K562 (cell line): ENCODE measurements around the gene RARRES2. TPM values are rescaled to one million over a fixed set of nuclear protein-coding genes. Genes with fewer than 3 reads are reported as not detected.

Experiments used
- CHD7 ChIP-seq: fragments of 200-600 bp; sonication (generic); IDR thresholded peaks from one replicate; pipeline ENCODE4 v1.6.1; 2012; ENCODE audit warnings: mild to moderate bottlenecking, low read depth, low read length, inconsistent platforms
- RBM14 ChIP-seq: fragments of 200-400 bp; formaldehyde crosslinking; IDR thresholded peaks from 2 replicates; pipeline ENCODE4 v1.6.1; 2018; ENCODE audit warnings: low read depth, mild to moderate bottlenecking, low read length, moderate library complexity, borderline replicate concordance; ENCODE audit not compliant: insufficient read depth
- SIX5 ChIP-seq, 2 experiments: IDR thresholded peaks; 2 replicates each; pipeline ENCODE4 v1.6.1; 2011; ENCODE audit warnings: low read length in 2 of 2, borderline replicate concordance in 1 of 2, low read depth in 1 of 2, mild to moderate bottlenecking in 1 of 2, moderate library complexity in 1 of 2; ENCODE audit not compliant: insufficient read depth in 1 of 2
- TCF3 ChIP-seq: sonication (generic); formaldehyde crosslinking; IDR thresholded peaks from 2 replicates; pipeline ENCODE4 v1.4.0; 2020; ENCODE audit warnings: mild to moderate bottlenecking, missing genetic modification reagents
- TFAM ChIP-seq: fragments of 250-450 bp; sonication (Bioruptor Pico); conservative IDR thresholded peaks from 2 replicates; pipeline ENCODE4 v1.5.0; 2021; ENCODE audit warnings: mild to moderate bottlenecking, moderate library complexity
- ZFX ChIP-seq: sonication (generic); formaldehyde crosslinking; IDR thresholded peaks from 2 replicates; pipeline ENCODE4 v1.8.0; 2022; ENCODE audit warnings: mild to moderate bottlenecking, missing genetic modification reagents, moderate library complexity
- ZNF354B ChIP-seq: fragments of 250-450 bp; sonication (Bioruptor Pico); IDR thresholded peaks from 2 replicates; pipeline ENCODE4 v1.4.0; 2020
- polyA plus RNA-seq, 8 experiments: library from polyadenylated mRNA; depleted of rRNA in 4 of 8; stranded (reverse) in 5 of 8; unstranded in 3 of 8; fragments of >200 nt; fragmentation: Nextera tagmentation in 2 of 8; fragmentation: Illumina TruSeq in 1 of 8; extraction: Ambion mirVana in 2 of 8; extraction: Trizol in 1 of 8; gene quantifications; 2 replicates each; pipeline versions ENCODE4 v1.2.1 to v1.2.3, GENCODE V29; 2011 to 2014; ENCODE audit warnings: inconsistent platforms in 1 of 8, missing spikeins in 1 of 8
- total RNA-seq, 7 experiments: library from RNA; depleted of rRNA in 6 of 7; stranded (reverse); fragments of >200 nt in 6 of 7; fragmentation: Illumina TruSeq in 2 of 7; extraction: Trizol in 2 of 7; gene quantifications; 2 replicates each; pipeline versions ENCODE4 v1.2.1 to v1.2.3, GENCODE V29; 2011 to 2021; ENCODE audit warnings: low replicate concordance in 1 of 7
- TF ChIP-seq, protein P1 (sequence below): fragments of 250-450 bp; sonication (Bioruptor Pico); IDR thresholded peaks from 2 replicates; pipeline ENCODE4 v1.5.0; 2020; ENCODE audit warnings: mild to moderate bottlenecking
- TF ChIP-seq, protein P2 (sequence below): fragments of 450-650 bp; IDR thresholded peaks from 2 replicates; pipeline ENCODE4 v1.7.1; 2018; ENCODE audit warnings: mild to moderate bottlenecking, low read depth; ENCODE audit not compliant: partially characterized antibody
- TF ChIP-seq, protein P3 (sequence below): sonication (generic); formaldehyde crosslinking; IDR thresholded peaks from 2 replicates; pipeline ENCODE4 v1.8.0; 2022; ENCODE audit warnings: mild to moderate bottlenecking, low read depth, missing genetic modification reagents

RARRES2 gene
- total and polyA plus RNA-seq, 9 of the 15 experiments (the other 6 are each of a cell fraction or from before 2014, with no cell fraction given): 0.11 to 1.7 (median 0.23) TPM; not detected in 6

DNA sequence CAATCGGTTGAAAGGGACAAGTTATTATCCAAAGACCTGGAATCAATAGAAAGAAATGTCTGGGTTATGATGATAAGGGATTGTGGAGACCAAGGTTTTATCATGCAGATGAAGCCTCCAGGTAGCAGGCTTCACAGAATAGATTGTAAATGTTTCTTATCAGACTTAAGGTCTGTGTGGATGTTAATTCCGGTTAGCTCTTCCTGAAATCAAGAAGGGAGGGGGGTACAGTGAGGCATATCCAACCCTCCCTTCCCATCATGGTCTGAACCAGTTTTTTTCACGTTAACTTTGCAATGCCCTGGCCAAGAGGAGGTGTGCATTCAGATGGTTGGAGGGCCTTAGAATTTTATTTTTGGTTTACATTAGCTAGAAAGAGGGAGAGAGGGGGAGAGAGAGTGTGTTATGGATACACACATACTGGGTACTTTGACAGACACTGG is 28.0 kb downstream of the RARRES2 start (continued):
- TF ChIP-seq CHD7: no peak
- TF ChIP-seq, protein P1, sequence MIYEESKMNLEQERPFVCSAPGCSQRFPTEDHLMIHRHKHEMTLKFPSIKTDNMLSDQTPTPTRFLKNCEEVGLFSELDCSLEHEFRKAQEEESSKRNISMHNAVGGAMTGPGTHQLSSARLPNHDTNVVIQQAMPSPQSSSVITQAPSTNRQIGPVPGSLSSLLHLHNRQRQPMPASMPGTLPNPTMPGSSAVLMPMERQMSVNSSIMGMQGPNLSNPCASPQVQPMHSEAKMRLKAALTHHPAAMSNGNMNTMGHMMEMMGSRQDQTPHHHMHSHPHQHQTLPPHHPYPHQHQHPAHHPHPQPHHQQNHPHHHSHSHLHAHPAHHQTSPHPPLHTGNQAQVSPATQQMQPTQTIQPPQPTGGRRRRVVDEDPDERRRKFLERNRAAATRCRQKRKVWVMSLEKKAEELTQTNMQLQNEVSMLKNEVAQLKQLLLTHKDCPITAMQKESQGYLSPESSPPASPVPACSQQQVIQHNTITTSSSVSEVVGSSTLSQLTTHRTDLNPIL (CRISPR knock-in tag): no peak
- TF ChIP-seq, protein P2, sequence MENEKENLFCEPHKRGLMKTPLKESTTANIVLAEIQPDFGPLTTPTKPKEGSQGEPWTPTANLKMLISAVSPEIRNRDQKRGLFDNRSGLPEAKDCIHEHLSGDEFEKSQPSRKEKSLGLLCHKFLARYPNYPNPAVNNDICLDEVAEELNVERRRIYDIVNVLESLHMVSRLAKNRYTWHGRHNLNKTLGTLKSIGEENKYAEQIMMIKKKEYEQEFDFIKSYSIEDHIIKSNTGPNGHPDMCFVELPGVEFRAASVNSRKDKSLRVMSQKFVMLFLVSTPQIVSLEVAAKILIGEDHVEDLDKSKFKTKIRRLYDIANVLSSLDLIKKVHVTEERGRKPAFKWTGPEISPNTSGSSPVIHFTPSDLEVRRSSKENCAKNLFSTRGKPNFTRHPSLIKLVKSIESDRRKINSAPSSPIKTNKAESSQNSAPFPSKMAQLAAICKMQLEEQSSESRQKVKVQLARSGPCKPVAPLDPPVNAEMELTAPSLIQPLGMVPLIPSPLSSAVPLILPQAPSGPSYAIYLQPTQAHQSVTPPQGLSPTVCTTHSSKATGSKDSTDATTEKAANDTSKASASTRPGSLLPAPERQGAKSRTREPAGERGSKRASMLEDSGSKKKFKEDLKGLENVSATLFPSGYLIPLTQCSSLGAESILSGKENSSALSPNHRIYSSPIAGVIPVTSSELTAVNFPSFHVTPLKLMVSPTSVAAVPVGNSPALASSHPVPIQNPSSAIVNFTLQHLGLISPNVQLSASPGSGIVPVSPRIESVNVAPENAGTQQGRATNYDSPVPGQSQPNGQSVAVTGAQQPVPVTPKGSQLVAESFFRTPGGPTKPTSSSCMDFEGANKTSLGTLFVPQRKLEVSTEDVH: no peak
- no peak for TF ChIP-seq ZNF354B
- peak; percentile 95 for TF ChIP-seq TCF3 (CRISPR knock-in tag)
- TF ChIP-seq TFAM (CRISPR knock-in tag): no peak
- TF ChIP-seq, protein P3, sequence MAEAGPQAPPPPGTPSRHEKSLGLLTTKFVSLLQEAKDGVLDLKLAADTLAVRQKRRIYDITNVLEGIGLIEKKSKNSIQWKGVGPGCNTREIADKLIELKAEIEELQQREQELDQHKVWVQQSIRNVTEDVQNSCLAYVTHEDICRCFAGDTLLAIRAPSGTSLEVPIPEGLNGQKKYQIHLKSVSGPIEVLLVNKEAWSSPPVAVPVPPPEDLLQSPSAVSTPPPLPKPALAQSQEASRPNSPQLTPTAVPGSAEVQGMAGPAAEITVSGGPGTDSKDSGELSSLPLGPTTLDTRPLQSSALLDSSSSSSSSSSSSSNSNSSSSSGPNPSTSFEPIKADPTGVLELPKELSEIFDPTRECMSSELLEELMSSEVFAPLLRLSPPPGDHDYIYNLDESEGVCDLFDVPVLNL (CRISPR knock-in tag): no peak
- no peak for TF ChIP-seq ZFX (CRISPR knock-in tag)
- TF ChIP-seq RBM14: no peak
- TF ChIP-seq SIX5 (IDR thresholded peaks at IDR 0.05; ENCODE audit: borderline replicate concordance in 1 of 2, insufficient read depth in 1 of 2, low read depth in 1 of 2, low read length in 2 of 2): no peak
